ENCODE results near the gene FGF13.

GRCh38 chrX:138759217-138759943, 47.9 kb upstream of the FGF13 start:
- TF ChIP-seq CTCF (conservative IDR thresholded peaks at IDR 0.05) (no peak), ZFX (IDR thresholded peaks at IDR 0.05) (no peak)
